ENCODE results near the gene PRKCQ. TPM values are rescaled to one million over a fixed set of nuclear protein-coding genes. Genes with fewer than 3 reads are reported as not detected.

PRKCQ gene
- total and polyA plus RNA-seq, 3 donors from 2014 or later = 2.5 to 3.0 (median 2.9) TPM

GRCh38 chr10:6610647-6611046 is 30.6 kb upstream of the PRKCQ start:
- DNase-seq = no peak
- intact Hi-C loops (cut with DNase I; ENCODE audit: low total_unique reads) = no loop called here
- H3K27ac ChIP-seq = no peak overlapping the region
- H3K4me1 ChIP-seq = no peaks in the 10 kb centered on the region
- no peak overlapping the region for H3K4me3 ChIP-seq
- no peak for TF ChIP-seq POLR2A (IDR thresholded peaks at IDR 0.05)
- TF ChIP-seq, protein P1, sequence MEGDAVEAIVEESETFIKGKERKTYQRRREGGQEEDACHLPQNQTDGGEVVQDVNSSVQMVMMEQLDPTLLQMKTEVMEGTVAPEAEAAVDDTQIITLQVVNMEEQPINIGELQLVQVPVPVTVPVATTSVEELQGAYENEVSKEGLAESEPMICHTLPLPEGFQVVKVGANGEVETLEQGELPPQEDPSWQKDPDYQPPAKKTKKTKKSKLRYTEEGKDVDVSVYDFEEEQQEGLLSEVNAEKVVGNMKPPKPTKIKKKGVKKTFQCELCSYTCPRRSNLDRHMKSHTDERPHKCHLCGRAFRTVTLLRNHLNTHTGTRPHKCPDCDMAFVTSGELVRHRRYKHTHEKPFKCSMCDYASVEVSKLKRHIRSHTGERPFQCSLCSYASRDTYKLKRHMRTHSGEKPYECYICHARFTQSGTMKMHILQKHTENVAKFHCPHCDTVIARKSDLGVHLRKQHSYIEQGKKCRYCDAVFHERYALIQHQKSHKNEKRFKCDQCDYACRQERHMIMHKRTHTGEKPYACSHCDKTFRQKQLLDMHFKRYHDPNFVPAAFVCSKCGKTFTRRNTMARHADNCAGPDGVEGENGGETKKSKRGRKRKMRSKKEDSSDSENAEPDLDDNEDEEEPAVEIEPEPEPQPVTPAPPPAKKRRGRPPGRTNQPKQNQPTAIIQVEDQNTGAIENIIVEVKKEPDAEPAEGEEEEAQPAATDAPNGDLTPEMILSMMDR (IDR thresholded peaks at IDR 0.05) = no peak
- H3K9me3 ChIP-seq = no peaks in the 10 kb centered on the region
- H3K36me3 ChIP-seq (ENCODE audit: low read depth, missing control alignments) = no peaks in the 10 kb centered on the region
- no peaks in the 10 kb centered on the region for H3K27me3 ChIP-seq

- no peak overlapping the region for H3K4me3 ChIP-seq
- no peaks in the 10 kb centered on the region for H3K36me3 ChIP-seq (ENCODE audit: low read depth, missing control alignments)
- intact Hi-C loops (cut with DNase I; ENCODE audit: low total_unique reads) = no loop called here
- H3K27ac ChIP-seq = no peak overlapping the region
- H3K4me1 ChIP-seq = no peaks in the 10 kb centered on the region
- no peak for DNase-seq
- no peaks in the 10 kb centered on the region for H3K9me3 ChIP-seq
- H3K27me3 ChIP-seq = no peaks in the 10 kb centered on the region
- TF ChIP-seq, protein P1 (IDR thresholded peaks at IDR 0.05) = no peak
- no peak for TF ChIP-seq POLR2A (IDR thresholded peaks at IDR 0.05)
These were observed 29.5 kb upstream of the PRKCQ start for GRCh38 chr10:6609625-6610024.

DNA sequence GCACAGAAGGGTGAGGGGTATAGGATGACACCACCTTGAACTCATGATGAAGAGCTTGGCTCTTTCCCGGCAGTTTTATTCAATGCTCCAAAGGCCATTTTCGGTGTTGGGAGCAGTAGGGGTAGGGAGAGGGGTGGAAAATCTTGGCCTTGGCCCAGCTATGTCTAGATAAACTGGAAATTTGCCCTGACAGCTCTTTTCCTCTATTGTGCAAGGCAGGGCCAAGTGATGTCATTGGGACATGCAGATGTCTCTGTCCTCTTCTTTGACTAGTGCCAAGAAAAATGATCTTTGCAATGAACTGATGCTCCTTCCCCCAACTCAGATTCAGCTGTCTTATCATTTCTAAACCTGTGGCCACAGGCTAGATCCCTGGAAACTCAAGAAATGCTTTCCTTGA is 27.7 kb upstream of the PRKCQ start:
- DNase-seq = no peak
- intact Hi-C loops (cut with DNase I; ENCODE audit: low total_unique reads) = no loop called here
- Histone ChIP-seq H3K9me3 (no peaks in the 10 kb centered on the region), H3K27ac (no peak overlapping the region), H3K36me3 (ENCODE audit: low read depth, missing control alignments) (no peaks in the 10 kb centered on the region), H3K4me1 (no peaks in the 10 kb centered on the region), H3K4me3 (no peak overlapping the region), H3K27me3 (no peaks in the 10 kb centered on the region)
- no peak for TF ChIP-seq POLR2A (IDR thresholded peaks at IDR 0.05)
- TF ChIP-seq, protein P1 (IDR thresholded peaks at IDR 0.05) = no peak
- WGBS, 2 donors = 21 to 64% methylated on average over 2 of the region's 2 CpGs

DNA sequence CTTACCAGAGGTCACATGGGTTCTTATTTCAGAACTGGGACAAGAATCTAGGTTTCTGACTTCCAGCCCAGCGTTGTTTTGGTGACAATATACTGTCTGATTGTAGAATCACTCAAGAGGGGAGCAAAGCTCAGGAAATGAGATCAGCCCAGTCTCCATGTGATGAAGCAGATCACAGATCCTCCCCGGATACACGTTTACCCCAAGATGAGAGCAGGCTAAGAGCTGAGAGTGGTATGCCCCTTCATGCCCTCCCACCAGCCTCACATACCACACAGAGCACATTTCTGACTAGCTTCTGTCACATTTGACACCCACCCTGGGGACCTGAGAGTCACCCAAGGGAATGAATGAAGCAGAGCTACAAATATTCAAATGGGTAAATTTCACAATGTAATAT is 27.1 kb upstream of the PRKCQ start:
- Histone ChIP-seq H3K4me3 (no peak overlapping the region), H3K36me3 (ENCODE audit: low read depth, missing control alignments) (no peaks in the 10 kb centered on the region), H3K9me3 (no peaks in the 10 kb centered on the region), H3K27me3 (no peaks in the 10 kb centered on the region), H3K27ac (no peak overlapping the region), H3K4me1 (no peaks in the 10 kb centered on the region)
- WGBS, 2 donors = 78 to 87% methylated on average over 3 of the region's 3 CpGs
- no peak for DNase-seq
- intact Hi-C loops (cut with DNase I; ENCODE audit: low total_unique reads) = no loop called here
- TF ChIP-seq, protein P1 (IDR thresholded peaks at IDR 0.05) = no peak
- no peak for TF ChIP-seq POLR2A (IDR thresholded peaks at IDR 0.05)

Measured in testis (tissue), 3 donors.